ENCODE measurements around the gene S100A7A.

Gene S100A7A

GRCh38 chr1:153428073-153428638 lies 11.8 kb downstream of the S100A7A start:
- TF ChIP-seq POLR2AphosphoS5 (IDR thresholded peaks at IDR 0.05; ENCODE audit: low read depth) (no peak), GABPA (IDR thresholded peaks at IDR 0.05; ENCODE audit: low read depth) (no peak), CTCF (IDR thresholded peaks at IDR 0.05; ENCODE audit: insufficient read depth, low read length) (no peak), REST (IDR thresholded peaks at IDR 0.05; ENCODE audit: insufficient replicate concordance, low read depth) (no peak), SPI1 (IDR thresholded peaks at IDR 0.05; ENCODE audit: borderline replicate concordance, low read depth) (no peak)
- H3K27me3 ChIP-seq (ENCODE audit: insufficient read depth, poor library complexity, severe bottlenecking): no peaks in the 10 kb centered on the region
- no peak for DNase-seq (ENCODE audit: low read depth in 1 of 2, low spot score in 1 of 2)
- no peak overlapping the region for H3K4me3 ChIP-seq (replicated peaks; ENCODE audit: insufficient read depth, low read length)
- H3K27ac ChIP-seq (replicated peaks): no peak overlapping the region

GRCh38 chr1:153428791-153429190 lies 12.5 kb downstream of the S100A7A start:
- Histone ChIP-seq H3K27ac (replicated peaks) (no peak overlapping the region), H3K27me3 (ENCODE audit: insufficient read depth, poor library complexity, severe bottlenecking) (no peaks in the 10 kb centered on the region), H3K4me3 (replicated peaks; ENCODE audit: insufficient read depth, low read length) (no peak overlapping the region)
- no peak for DNase-seq (ENCODE audit: low read depth in 1 of 2, low spot score in 1 of 2)
- no peak for TF ChIP-seq GABPA (IDR thresholded peaks at IDR 0.05; ENCODE audit: low read depth)
- no peak for TF ChIP-seq POLR2AphosphoS5 (IDR thresholded peaks at IDR 0.05; ENCODE audit: low read depth)
- TF ChIP-seq REST (IDR thresholded peaks at IDR 0.05; ENCODE audit: insufficient replicate concordance, low read depth): no peak
- no peak for TF ChIP-seq SPI1 (IDR thresholded peaks at IDR 0.05; ENCODE audit: borderline replicate concordance, low read depth)
- TF ChIP-seq CTCF (IDR thresholded peaks at IDR 0.05; ENCODE audit: insufficient read depth, low read length): no peak

GRCh38 chr1:153429266-153430165 lies 13.2 kb downstream of the S100A7A start:
- TF ChIP-seq CTCF (IDR thresholded peaks at IDR 0.05; ENCODE audit: insufficient read depth, low read length) (no peak), SPI1 (IDR thresholded peaks at IDR 0.05; ENCODE audit: borderline replicate concordance, low read depth) (no peak), REST (IDR thresholded peaks at IDR 0.05; ENCODE audit: insufficient replicate concordance, low read depth) (no peak), GABPA (IDR thresholded peaks at IDR 0.05; ENCODE audit: low read depth) (no peak), POLR2AphosphoS5 (IDR thresholded peaks at IDR 0.05; ENCODE audit: low read depth) (no peak)
- no peak for DNase-seq (ENCODE audit: low read depth in 1 of 2, low spot score in 1 of 2)
- Histone ChIP-seq H3K27ac (replicated peaks) (no peak overlapping the region), H3K27me3 (ENCODE audit: insufficient read depth, poor library complexity, severe bottlenecking) (no peaks in the 10 kb centered on the region), H3K4me3 (replicated peaks; ENCODE audit: insufficient read depth, low read length) (no peak overlapping the region)
